Activated T-cell treated with anti-CD3 and anti-CD28 coated beads for 24 hours (primary cell): ENCODE measurements around the gene ANKRD34B.
"Not testable (repeated sequence)": the region's sequence is repeated elsewhere in the genome, so short reads cannot be mapped to it uniquely, and the experiment has no call there.

Source experiments
- DNase-seq: peaks from one replicate; pipeline ENCODE4 v3.0.0-alpha.2; 2020; ENCODE audit warnings: low read depth

Gene ANKRD34B

GRCh38 chr5:80569961-80570786 is at the start of gene ANKRD34B:
TSS of gene ANKRD34B (minus strand) at chr5:80570280. CDS start at chr5:80560019, 10,261 bp downstream.
- DNase-seq: peak; percentile 12

GRCh38 chr5:80619086-80619485 is 49.0 kb upstream of the ANKRD34B start:
- no peak for DNase-seq

- DNase-seq: no peak
Observed at GRCh38 chr5:80618438-80618837, 48.4 kb upstream of the ANKRD34B start.

- DNase-seq: no peak
Observed at GRCh38 chr5:80615266-80615914, 45.3 kb upstream of the ANKRD34B start.

GRCh38 chr5:80609692-80610091 is 39.6 kb upstream of the ANKRD34B start:
- DNase-seq: no peak

- DNase-seq: no peak
Observed at GRCh38 chr5:80608731-80609130, 38.7 kb upstream of the ANKRD34B start.

GRCh38 chr5:80607832-80608231 is 37.8 kb upstream of the ANKRD34B start:
- no peak for DNase-seq

GRCh38 chr5:80607343-80607742 is 37.3 kb upstream of the ANKRD34B start:
- DNase-seq: no peak

GRCh38 chr5:80600943-80601693 is 31.0 kb upstream of the ANKRD34B start:
- DNase-seq: no peak

GRCh38 chr5:80597500-80597899 is 27.4 kb upstream of the ANKRD34B start:
- DNase-seq: no peak

GRCh38 chr5:80594810-80595209 is 24.7 kb upstream of the ANKRD34B start:
- DNase-seq: no peak

GRCh38 chr5:80592761-80593160 is 22.7 kb upstream of the ANKRD34B start:
- DNase-seq: no peak

- DNase-seq: no peak
Observed at GRCh38 chr5:80592105-80592504, 22.0 kb upstream of the ANKRD34B start.

GRCh38 chr5:80591352-80591751 is 21.3 kb upstream of the ANKRD34B start:
- no peak for DNase-seq

- DNase-seq: no peak
Observed at GRCh38 chr5:80590766-80591165, 20.7 kb upstream of the ANKRD34B start.

GRCh38 chr5:80588858-80589540 is 18.9 kb upstream of the ANKRD34B start:
- no peak for DNase-seq

GRCh38 chr5:80584770-80585169 is 14.7 kb upstream of the ANKRD34B start:
- no peak for DNase-seq

GRCh38 chr5:80580291-80580690 is 10.2 kb upstream of the ANKRD34B start:
- DNase-seq: not testable (repeated sequence)

GRCh38 chr5:80579050-80579449 is 9.0 kb upstream of the ANKRD34B start:
- no peak for DNase-seq

- no peak for DNase-seq
Observed at GRCh38 chr5:80577707-80578106, 7.6 kb upstream of the ANKRD34B start.

GRCh38 chr5:80576383-80576782 is 6.3 kb upstream of the ANKRD34B start:
- DNase-seq: no peak

GRCh38 chr5:80573062-80573461 is 3.0 kb upstream of the ANKRD34B start:
- DNase-seq: no peak
